Caco-2 (cell line): Measurements from ENCODE around the gene ATP8A2. TPM values are rescaled to one million over a fixed set of nuclear protein-coding genes. Genes with fewer than 3 reads are reported as not detected.

Source experiments
- BruUV-seq: library from RNA; stranded (reverse); fragments of 400-500 nt; replicated peaks from 2 replicates; lab custom pipeline; 2021; lab: Mats Ljungman, UMichigan
- CTCF ChIA-PET: fragments of 300-600 bp; sonication (Branson Sonifier 250); formaldehyde crosslinking; loops from one replicate; lab custom pipeline; 2022; ENCODE audit warnings: antibody characterized with exemption; lab: Charles Lee
- POLR2A ChIA-PET: fragments of 300-600 bp; sonication (Branson Sonifier 250); formaldehyde crosslinking; loops from one replicate; lab custom pipeline; 2022; ENCODE audit warnings: antibody characterized with exemption; lab: Charles Lee
- DNase-seq, 2 experiments: peaks; one replicate each; pipeline versions ENCODE4 v3.0.0 to v3.0.0-alpha.2; 2020 to 2022
- H3K27me3 ChIP-seq: replicated peaks from 2 replicates; pipeline ENCODE4 v1.6.0; 2011; ENCODE audit warnings: low read length; ENCODE audit not compliant: control insufficient read depth, insufficient read depth
- H3K36me3 ChIP-seq: 2 replicates; pipeline ENCODE4 v1.5.1; 2011; ENCODE audit warnings: low read length; ENCODE audit not compliant: control insufficient read depth, insufficient read depth
- H3K4me1 ChIP-seq: fragments of 250-450 bp; sonication (Bioruptor Pico); 2 replicates; pipeline ENCODE4 v1.5.1; 2020; ENCODE audit warnings: mild to moderate bottlenecking
- H3K4me3 ChIP-seq: 2 replicates; pipeline ENCODE4 v1.5.1; 2011; ENCODE audit warnings: low read depth, mild to moderate bottlenecking, control low read depth, low read length
- H3K9me3 ChIP-seq: fragments of 250-450 bp; sonication (Bioruptor Pico); 2 replicates; pipeline ENCODE4 v1.5.1; 2020; ENCODE audit warnings: mild to moderate bottlenecking, moderate library complexity
- H3K27ac Mint-ChIP-seq: one replicate; pipeline ENCODE4 v1.8.0; 2022; ENCODE audit warnings: mixed read lengths; ENCODE audit not compliant: unreplicated experiment
- H3K27me3 Mint-ChIP-seq: one replicate; pipeline ENCODE4 v1.8.0; 2022; ENCODE audit warnings: mixed read lengths; ENCODE audit not compliant: insufficient read depth, unreplicated experiment
- H3K36me3 Mint-ChIP-seq: one replicate; pipeline ENCODE4 v1.8.0; 2022; ENCODE audit warnings: mild to moderate bottlenecking, mixed read lengths; ENCODE audit not compliant: insufficient read depth, unreplicated experiment
- H3K4me1 Mint-ChIP-seq: one replicate; pipeline ENCODE4 v1.8.0; 2022; ENCODE audit warnings: low read depth, mixed read lengths; ENCODE audit not compliant: unreplicated experiment
- H3K4me3 Mint-ChIP-seq: one replicate; pipeline ENCODE4 v1.8.0; 2022; ENCODE audit warnings: mild to moderate bottlenecking, moderate library complexity, mixed read lengths; ENCODE audit not compliant: unreplicated experiment
- H3K9me3 Mint-ChIP-seq: one replicate; pipeline ENCODE4 v1.8.0; 2022; ENCODE audit warnings: mixed read lengths; ENCODE audit not compliant: unreplicated experiment
- CTCF ChIP-seq, 2 experiments: fragments of 200-600 bp in 1 of 2; IDR thresholded peaks; 1 replicate in 1 of 2; 2 replicates in 1 of 2; pipeline versions ENCODE4 v1.5.1 to v1.8.0; 2011 to 2022; ENCODE audit warnings: antibody characterized with exemption in 1 of 2, control low read depth in 1 of 2, inconsistent platforms in 1 of 2, low read depth in 1 of 2, low read length in 1 of 2, mild to moderate bottlenecking in 1 of 2, moderate library complexity in 1 of 2; ENCODE audit not compliant: insufficient read depth in 1 of 2, severe bottlenecking in 1 of 2, unreplicated experiment in 1 of 2
- intact Hi-C: fragments of 100-400 bp; cut with micrococcal nuclease; formaldehyde crosslinking; loops from one replicate; pipeline ENCODE4 v1.10.0; 2022; ENCODE audit not compliant: unreplicated experiment
- total RNA-seq: library from RNA; stranded (reverse); gene quantifications from 2 replicates; pipeline ENCODE4 v1.2.3, GENCODE V29; 2022

The ATP8A2 gene
- total RNA-seq, 1 experiment from 2014 or later: 0.05 TPM

- Mint-ChIP-seq H3K9me3 (no peaks in the 10 kb centered on the region), H3K4me1 (no peaks in the 10 kb centered on the region), H3K36me3 (no peaks in the 10 kb centered on the region), H3K4me3 (no peak overlapping the region), H3K27ac (no peak overlapping the region), H3K27me3 (peaks cover 7% of the 10 kb centered on the region)
- no peak overlapping the region for H3K4me3 ChIP-seq
- no peaks in the 10 kb centered on the region for H3K36me3 ChIP-seq
- no peak for DNase-seq
- no peaks in the 10 kb centered on the region for H3K9me3 ChIP-seq
- intact Hi-C loops: no loop called here
- no TSS peak for BruUV-seq
- H3K4me1 ChIP-seq: no peaks in the 10 kb centered on the region
- H3K27me3 ChIP-seq: no peaks in the 10 kb centered on the region; the same call in 1 of the 2 replicates
- TF ChIP-seq CTCF (IDR thresholded peaks at IDR 0.05; ENCODE audit: insufficient read depth in 1 of 2, low read depth in 1 of 2, low read length in 1 of 2, severe bottlenecking in 1 of 2, unreplicated experiment in 1 of 2): no peak
- ChIA-PET CTCF (no interaction called here), POLR2A (no interaction called here)
Measured at GRCh38 chr13:25777509-25777908, 405.7 kb downstream of the ATP8A2 start.

- no peak overlapping the region for H3K4me3 Mint-ChIP-seq
- peaks cover 10% of the 10 kb centered on the region for H3K27me3 Mint-ChIP-seq
- H3K36me3 ChIP-seq: no peaks in the 10 kb centered on the region
- no peak overlapping the region for H3K4me3 ChIP-seq
- CTCF ChIA-PET: no interaction called here
- POLR2A ChIA-PET: no interaction called here
- H3K9me3 Mint-ChIP-seq: no peaks in the 10 kb centered on the region
- TF ChIP-seq CTCF (IDR thresholded peaks at IDR 0.05; ENCODE audit: insufficient read depth in 1 of 2, low read depth in 1 of 2, low read length in 1 of 2, severe bottlenecking in 1 of 2, unreplicated experiment in 1 of 2): no peak
- H3K4me1 Mint-ChIP-seq: no peaks in the 10 kb centered on the region
- BruUV-seq: no TSS peak
- intact Hi-C loops: no loop called here
- H3K27ac Mint-ChIP-seq: no peak overlapping the region
- no peaks in the 10 kb centered on the region; the same call in 1 of the 2 replicates for H3K27me3 ChIP-seq
- H3K36me3 Mint-ChIP-seq: no peaks in the 10 kb centered on the region
- H3K4me1 ChIP-seq: no peaks in the 10 kb centered on the region
- H3K9me3 ChIP-seq: no peaks in the 10 kb centered on the region
- DNase-seq: no peak
Measured at GRCh38 chr13:25778365-25778764, 406.6 kb downstream of the ATP8A2 start.

GRCh38 chr13:25778808-25779305 is 407.1 kb downstream of the ATP8A2 start:
- H3K9me3 Mint-ChIP-seq: no peaks in the 10 kb centered on the region
- H3K27ac Mint-ChIP-seq: no peak overlapping the region
- H3K4me1 Mint-ChIP-seq: no peaks in the 10 kb centered on the region
- no peaks in the 10 kb centered on the region for H3K9me3 ChIP-seq
- no peaks in the 10 kb centered on the region for H3K36me3 Mint-ChIP-seq
- no peak overlapping the region for H3K4me3 ChIP-seq
- ChIA-PET POLR2A (no interaction called here), CTCF (no interaction called here)
- BruUV-seq: no TSS peak
- intact Hi-C loops: no loop called here
- no peaks in the 10 kb centered on the region; the same call in 1 of the 2 replicates for H3K27me3 ChIP-seq
- H3K4me1 ChIP-seq: no peaks in the 10 kb centered on the region
- no peak for TF ChIP-seq CTCF (IDR thresholded peaks at IDR 0.05; ENCODE audit: insufficient read depth in 1 of 2, low read depth in 1 of 2, low read length in 1 of 2, severe bottlenecking in 1 of 2, unreplicated experiment in 1 of 2)
- no peak for DNase-seq
- no peaks in the 10 kb centered on the region for H3K36me3 ChIP-seq
- H3K27me3 Mint-ChIP-seq: peaks cover 10% of the 10 kb centered on the region
- H3K4me3 Mint-ChIP-seq: no peak overlapping the region
